Ovary (tissue), 9 donors: ENCODE measurements around the gene GNGT1. TPM values are rescaled to one million over a fixed set of nuclear protein-coding genes. Genes with fewer than 3 reads are reported as not detected.

Source experiments
- DNase-seq, 5 donors: peaks; one replicate each; pipeline ENCODE4 v3.0.0-alpha.2; 2019 to 2020
- H3K27ac ChIP-seq, 2 donors: fragments of 200-600 bp; one replicate each; pipeline versions ENCODE4 v1.5.1 to v1.8.0; 2019 to 2022
- H3K27me3 ChIP-seq: fragments of 200-600 bp; one replicate; pipeline ENCODE4 v1.8.0; 2022
- H3K36me3 ChIP-seq: fragments of 200-600 bp; sonication (generic); one replicate; pipeline ENCODE4 v1.5.1; 2019
- H3K4me1 ChIP-seq: one replicate; pipeline ENCODE4 v1.8.1; 2013; ENCODE audit warnings: mild to moderate bottlenecking, moderate library complexity; ENCODE audit not compliant: insufficient read depth
- H3K4me3 ChIP-seq: fragments of 200-600 bp; sonication (generic); one replicate; pipeline ENCODE4 v1.5.1; 2017
- H3K9me3 ChIP-seq, 2 donors: fragments of 200-600 bp in 1 of 2; sonication (generic) in 1 of 2; one replicate each; pipeline versions ENCODE4 v1.5.1 to v1.8.1; 2013 to 2019; ENCODE audit warnings: mild to moderate bottlenecking in 1 of 2, moderate library complexity in 1 of 2
- EP300 ChIP-seq: sonication (generic); formaldehyde crosslinking; IDR thresholded peaks from one replicate; pipeline ENCODE4 v1.6.1; 2017; ENCODE audit warnings: antibody characterized with exemption
- POLR2A ChIP-seq: fragments of 450-650 bp; IDR thresholded peaks from one replicate; pipeline ENCODE4 v1.6.1; 2017; ENCODE audit warnings: antibody characterized with exemption, mild to moderate bottlenecking, moderate library complexity
- WGBS, 3 donors: extraction: QIAGEN DNeasy Blood & Tissue Kit in 1 of 3; methylation state at CpG; one replicate each; pipeline versions ENCODE4 v1.1.5 to v1.1.7; 2013 to 2017; 5-methylcytosine and 5-hydroxymethylcytosine counted together
- intact Hi-C, 4 donors: fragments of 100-400 bp; cut with DNase I; formaldehyde crosslinking; loops; one replicate each; pipeline versions ENCODE4 v1.11.0 to v1.15.1; 2022 to 2023
- polyA plus RNA-seq, 2 donors: library from polyadenylated mRNA; stranded (reverse); fragments of 200-250 nt in 1 of 2; fragments of 350-450 nt in 1 of 2; fragmentation: Illumina TruSeq in 1 of 2; extraction: RNeasy Lipid Tissue Mini Kit (QIAGEN cat#74804) in 1 of 2; gene quantifications; one replicate each; pipeline ENCODE4 v1.2.3, GENCODE V29; 2013 to 2014
- total RNA-seq, 7 donors: library from RNA; depleted of rRNA in 2 of 7; stranded (reverse); fragments of >200 nt in 2 of 7; fragmentation: NEBNext Ultra II Directional in 3 of 7; extraction: Animal tissue kit (Norgen Biotek cat#: 25700) in 3 of 7; gene quantifications; one replicate each; pipeline versions ENCODE4 v1.1.0 to v1.2.4, GENCODE V29; 2016 to 2023
- TF ChIP-seq, protein P1 (sequence below), 3 donors: fragments of 450-650 bp in 2 of 3; fragments of 200-600 bp in 1 of 3; IDR thresholded peaks; one replicate each; pipeline versions ENCODE4 v1.5.1 to v1.8.0; 2016 to 2022; ENCODE audit warnings: antibody characterized with exemption in 3 of 3, mild to moderate bottlenecking in 1 of 3
- donor health status: DM: no; HTN: no; CAD: no; lungs with moderate emphysema.
- donor health status: DM: no; HTN: no; CAD: no.
- donor health status: Bipolar disorder and iron deficiency.
- donor health status: DM: yes; HTN: yes; CAD: no.
- donor health status: DM: no; HTN: no; CAD: no.
- donor health status: DM: yes; HTN: yes; CAD: no.

GNGT1 gene
- total and polyA plus RNA-seq, 9 donors: 0.41 to 0.92 (median 0.68) TPM; not detected in 4

DNA sequence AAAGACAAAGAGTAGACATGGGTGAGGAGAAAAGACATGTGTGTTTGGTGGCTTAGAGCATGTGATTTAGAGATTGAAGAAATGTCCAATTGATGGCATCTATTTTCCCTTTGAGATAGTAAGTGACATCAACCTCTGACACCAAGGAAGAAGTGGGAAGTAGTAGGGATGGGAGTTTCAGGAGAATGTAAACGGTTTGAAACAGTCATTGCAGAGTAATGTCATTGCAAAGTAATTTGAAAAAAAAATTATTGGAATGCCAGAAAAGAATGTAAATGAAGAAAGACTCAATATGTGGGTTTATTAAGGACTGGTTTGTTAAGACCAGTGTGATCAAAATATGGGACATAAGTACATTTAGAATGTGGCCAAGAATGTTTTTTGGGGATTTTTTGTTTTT is 41.7 kb downstream of the GNGT1 start:
- DNase-seq: no peak
- WGBS, 3 donors: 40 to 65% (median 60%) methylated on average over 1 of the region's 1 CpG

DNA sequence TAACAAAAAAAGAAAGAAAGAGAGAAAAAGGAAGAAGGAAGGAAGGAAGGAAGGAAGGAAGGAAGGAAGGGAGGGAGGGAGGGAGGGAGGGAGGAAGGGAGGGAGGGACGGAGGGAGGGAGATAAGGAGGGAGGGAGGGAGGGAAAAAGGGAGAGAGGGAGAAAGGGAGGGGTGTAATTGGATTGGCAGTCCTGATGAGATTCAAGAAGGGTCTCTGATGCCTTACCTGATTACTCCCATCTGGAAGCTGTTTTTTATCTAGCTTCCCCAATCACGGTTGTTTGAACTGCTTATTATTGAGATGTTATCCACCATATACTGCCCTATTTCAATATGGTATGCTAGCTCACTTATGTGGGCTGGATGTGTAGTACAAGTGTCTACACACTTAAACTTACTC is 42.5 kb downstream of the GNGT1 start:
- DNase-seq: no peak
- 55 to 78% (median 68%) methylated on average over 2 of the region's 2 CpGs for WGBS, 3 donors
- intact Hi-C loops: no loop called here
- H3K27ac ChIP-seq: no peak overlapping the region
- no peaks in the 10 kb centered on the region for H3K4me1 ChIP-seq
- H3K27me3 ChIP-seq: no peaks in the 10 kb centered on the region
- H3K4me3 ChIP-seq: no peak overlapping the region
- TF ChIP-seq, protein P1, sequence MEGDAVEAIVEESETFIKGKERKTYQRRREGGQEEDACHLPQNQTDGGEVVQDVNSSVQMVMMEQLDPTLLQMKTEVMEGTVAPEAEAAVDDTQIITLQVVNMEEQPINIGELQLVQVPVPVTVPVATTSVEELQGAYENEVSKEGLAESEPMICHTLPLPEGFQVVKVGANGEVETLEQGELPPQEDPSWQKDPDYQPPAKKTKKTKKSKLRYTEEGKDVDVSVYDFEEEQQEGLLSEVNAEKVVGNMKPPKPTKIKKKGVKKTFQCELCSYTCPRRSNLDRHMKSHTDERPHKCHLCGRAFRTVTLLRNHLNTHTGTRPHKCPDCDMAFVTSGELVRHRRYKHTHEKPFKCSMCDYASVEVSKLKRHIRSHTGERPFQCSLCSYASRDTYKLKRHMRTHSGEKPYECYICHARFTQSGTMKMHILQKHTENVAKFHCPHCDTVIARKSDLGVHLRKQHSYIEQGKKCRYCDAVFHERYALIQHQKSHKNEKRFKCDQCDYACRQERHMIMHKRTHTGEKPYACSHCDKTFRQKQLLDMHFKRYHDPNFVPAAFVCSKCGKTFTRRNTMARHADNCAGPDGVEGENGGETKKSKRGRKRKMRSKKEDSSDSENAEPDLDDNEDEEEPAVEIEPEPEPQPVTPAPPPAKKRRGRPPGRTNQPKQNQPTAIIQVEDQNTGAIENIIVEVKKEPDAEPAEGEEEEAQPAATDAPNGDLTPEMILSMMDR (IDR thresholded peaks at IDR 0.05): no peak
- TF ChIP-seq EP300 (no peak), POLR2A (no peak)
- H3K9me3 ChIP-seq: no peaks in the 10 kb centered on the region
- H3K36me3 ChIP-seq: no peaks in the 10 kb centered on the region

More for the DNA sequence above, 41.7 kb downstream of the GNGT1 start:
- Histone ChIP-seq H3K27me3 (no peaks in the 10 kb centered on the region), H3K4me3 (no peak overlapping the region), H3K36me3 (no peaks in the 10 kb centered on the region), H3K4me1 (no peaks in the 10 kb centered on the region), H3K9me3 (no peaks in the 10 kb centered on the region), H3K27ac (no peak overlapping the region)
- intact Hi-C loops: no loop called here
- TF ChIP-seq POLR2A: no peak
- TF ChIP-seq, protein P1 (IDR thresholded peaks at IDR 0.05): no peak
- TF ChIP-seq EP300: no peak

DNA sequence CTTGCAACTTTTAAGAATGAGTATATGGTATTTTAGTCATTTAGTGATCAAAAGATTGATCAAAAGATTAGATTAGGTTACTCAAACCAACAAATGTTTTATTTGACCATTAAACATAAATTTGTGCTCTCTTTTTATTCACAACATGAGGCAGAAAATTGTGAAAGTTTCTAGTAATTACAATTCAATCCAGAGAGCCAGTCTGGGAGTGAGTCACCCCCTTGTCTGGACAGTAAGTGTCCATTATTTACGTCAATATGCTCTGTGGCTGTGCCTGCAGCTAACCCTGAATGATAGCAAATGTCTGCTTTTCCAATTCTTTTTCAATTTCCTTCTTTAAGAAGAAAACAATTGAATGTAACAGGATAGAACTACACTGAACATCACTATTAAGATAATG is 43.1 kb downstream of the GNGT1 start:
- 72 to 84% (median 84%) methylated on average over 1 of the region's 1 CpG for WGBS, 3 donors
- Histone ChIP-seq H3K27ac (no peak overlapping the region), H3K9me3 (no peaks in the 10 kb centered on the region), H3K36me3 (no peaks in the 10 kb centered on the region), H3K27me3 (no peaks in the 10 kb centered on the region), H3K4me3 (no peak overlapping the region), H3K4me1 (no peaks in the 10 kb centered on the region)
- no peak for DNase-seq
- intact Hi-C loops: no loop called here
- TF ChIP-seq, protein P1 (IDR thresholded peaks at IDR 0.05): no peak
- TF ChIP-seq EP300 (no peak), POLR2A (no peak)

DNA sequence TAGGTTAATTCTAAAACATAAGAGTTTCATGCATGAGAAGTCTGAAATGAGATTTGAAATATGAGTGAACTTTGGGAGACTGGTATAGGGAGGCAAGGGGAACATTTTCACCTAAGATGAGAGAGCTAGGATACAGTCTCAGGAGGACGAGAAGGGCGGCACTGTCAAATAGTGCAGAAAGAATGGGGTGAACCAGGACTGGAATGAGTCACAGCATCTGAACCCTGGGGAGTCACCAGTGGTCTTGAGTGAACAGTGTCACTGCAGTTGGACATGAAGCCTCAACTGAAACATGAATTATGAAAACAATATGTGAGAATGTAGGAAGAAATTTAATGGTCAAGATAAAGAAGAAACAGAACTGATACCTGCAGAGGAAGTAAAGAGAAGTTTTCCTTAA is 48.9 kb downstream of the GNGT1 start:
- 91 to 94% (median 94%) methylated on average over 2 of the region's 2 CpGs for WGBS, 3 donors

More for the DNA sequence above, 48.9 kb downstream of the GNGT1 start:
- no peak for DNase-seq
- no peaks in the 10 kb centered on the region for H3K9me3 ChIP-seq
- H3K36me3 ChIP-seq: no peaks in the 10 kb centered on the region
- H3K4me1 ChIP-seq: no peaks in the 10 kb centered on the region
- no peaks in the 10 kb centered on the region for H3K27me3 ChIP-seq
- intact Hi-C loops: no loop called here
- TF ChIP-seq POLR2A (no peak), EP300 (no peak)
- TF ChIP-seq, protein P1 (IDR thresholded peaks at IDR 0.05): no peak
- H3K4me3 ChIP-seq: no peak overlapping the region
- H3K27ac ChIP-seq: no peak overlapping the region
